Pancreas (tissue), 10 donors: ENCODE data around the gene CCDC97. TPM values are rescaled to one million over a fixed set of nuclear protein-coding genes. Genes with fewer than 3 reads are reported as not detected.

ENCODE experiments used
- ATAC-seq, 4 donors: fragments of 200-7000 bp; cut with Tn5 transposase; one replicate each; pipeline versions ENCODE4 v1.8.0 to v1.9.1; 2020; ENCODE audit warnings: mild to moderate bottlenecking in 4 of 4, moderate library complexity in 4 of 4
- DNase-seq, 6 donors: peaks; one replicate each; pipeline ENCODE4 v3.0.0-alpha.2; 2020
- FAIRE-seq: peaks from 2 replicates; lab custom pipeline; 2012; peaks lifted over from hg19 to GRCh38; lab: Jason Lieb, UNC
- H3K27ac ChIP-seq, 4 donors: fragments of 200-600 bp; sonication (generic); 1 replicate in 3 of 4; 2 replicates in 1 of 4; pipeline versions ENCODE4 v1.5.0 to v1.8.0; 2020
- H3K27me3 ChIP-seq, 4 donors: fragments of 200-600 bp; one replicate each; pipeline ENCODE4 v1.8.0; 2021
- H3K36me3 ChIP-seq, 3 donors: fragments of 200-600 bp; sonication (generic) in 1 of 3; one replicate each; pipeline versions ENCODE4 v1.5.0 to v1.8.0; 2020 to 2021
- H3K4me1 ChIP-seq, 3 donors: fragments of 200-600 bp; one replicate each; pipeline ENCODE4 v1.8.0; 2021
- H3K4me3 ChIP-seq, 4 donors: fragments of 200-600 bp; sonication (generic) in 2 of 4; one replicate each; pipeline versions ENCODE4 v1.5.0 to v1.8.0; 2020 to 2021
- H3K9me3 ChIP-seq, 4 donors: fragments of 200-600 bp; one replicate each; pipeline ENCODE4 v1.8.0; 2021
- WGBS, 2 donors: extraction: QIAGEN DNeasy Blood & Tissue Kit; methylation state at CpG; one replicate each; pipeline ENCODE4 v1.1.7; 2013; 5-methylcytosine and 5-hydroxymethylcytosine counted together
- intact Hi-C, 3 donors: fragments of 100-400 bp; cut with DNase I; formaldehyde crosslinking; loops; one replicate each; pipeline versions ENCODE4 v1.11.1 to v1.14.2; 2022
- polyA plus RNA-seq, 2 donors: library from polyadenylated mRNA; stranded (reverse); fragments of 200-250 nt; gene quantifications; one replicate each; pipeline ENCODE4 v1.2.3, GENCODE V29; 2013
- total RNA-seq, 6 donors: library from RNA; stranded (reverse); fragmentation: NEBNext Ultra II Directional in 4 of 6; extraction: Animal tissue kit (Norgen Biotek cat#: 25700) in 4 of 6; gene quantifications; one replicate each; pipeline versions ENCODE4 v1.2.1 to v1.2.4, GENCODE V29; 2021 to 2023
- TF ChIP-seq, protein P1 (sequence below), 4 donors: fragments of 200-600 bp; sonication (generic) in 3 of 4; IDR thresholded peaks; one replicate each; pipeline versions ENCODE4 v1.5.0 to v1.8.0; 2021; ENCODE audit warnings: antibody characterized with exemption in 4 of 4
- donor health status: healthy with polysubstance abuse.
- donor health status: DM: no; HTN: no; CAD: no; lungs with moderate emphysema.
- donor health status: DM: no; HTN: no; CAD: no.
- donor health status: control.
- donor health status: control.
- donor health status: Bipolar disorder and iron deficiency.
- donor health status: DM: yes; HTN: yes; CAD: no.
- donor health status: DM: no; HTN: no; CAD: no.
- donor health status: DM: no; HTN: no; CAD: no.
- donor health status: DM: yes; HTN: yes; CAD: no.

The CCDC97 gene
- total and polyA plus RNA-seq, 8 donors = 9.4 to 19.2 (median 12.6) TPM

DNA sequence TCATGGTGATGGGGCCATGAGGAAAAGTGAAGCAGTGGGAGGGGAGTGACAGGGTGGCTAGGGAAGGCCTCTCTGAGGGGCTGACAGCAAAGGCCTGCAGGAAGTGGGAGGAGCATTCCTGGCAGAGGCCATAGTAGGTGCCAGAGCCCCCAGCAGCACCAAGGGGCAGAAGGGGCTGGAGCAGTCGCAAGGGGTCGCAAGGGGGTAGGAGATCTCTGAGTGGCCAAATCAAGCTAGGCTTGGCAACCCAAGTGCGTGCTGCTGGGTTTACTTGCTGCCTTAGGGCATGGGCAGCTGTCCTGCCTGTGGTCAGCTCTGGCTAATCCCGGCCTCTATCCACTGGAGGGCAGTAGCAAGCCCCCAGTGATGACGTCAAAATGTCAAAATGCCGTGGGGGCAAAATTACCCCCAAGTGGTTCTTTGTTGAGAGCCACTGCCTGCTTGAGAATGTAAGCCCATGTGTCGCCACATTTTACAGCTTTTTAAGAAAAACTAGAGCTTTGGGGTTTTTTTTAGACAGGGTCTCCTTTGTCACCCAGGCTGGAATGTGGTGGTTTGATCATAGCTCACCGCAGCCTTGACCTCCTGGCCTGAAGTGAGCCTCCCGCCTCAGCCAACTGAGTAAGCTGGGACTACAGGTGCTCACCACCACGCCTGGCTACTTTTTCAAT lies 11.8 kb downstream of the CCDC97 start:
- 63 to 71% methylated on average over 10 of the region's 10 CpGs for WGBS, 2 donors
- Histone ChIP-seq H3K27ac (no peak overlapping the region), H3K4me1 (peaks cover 0 to 17% (median 0%) of the 10 kb centered on the region in 3 donors), H3K4me3 (no peak overlapping the region), H3K27me3 (no peaks in the 10 kb centered on the region), H3K9me3 (no peaks in the 10 kb centered on the region), H3K36me3 (peaks cover 0 to 18% (median 8%) of the 10 kb centered on the region in 3 donors)
- no peak for DNase-seq
- ATAC-seq = peak in 3 of 4 donors; percentile 11 to 17 (median 15)
- TF ChIP-seq, protein P1, sequence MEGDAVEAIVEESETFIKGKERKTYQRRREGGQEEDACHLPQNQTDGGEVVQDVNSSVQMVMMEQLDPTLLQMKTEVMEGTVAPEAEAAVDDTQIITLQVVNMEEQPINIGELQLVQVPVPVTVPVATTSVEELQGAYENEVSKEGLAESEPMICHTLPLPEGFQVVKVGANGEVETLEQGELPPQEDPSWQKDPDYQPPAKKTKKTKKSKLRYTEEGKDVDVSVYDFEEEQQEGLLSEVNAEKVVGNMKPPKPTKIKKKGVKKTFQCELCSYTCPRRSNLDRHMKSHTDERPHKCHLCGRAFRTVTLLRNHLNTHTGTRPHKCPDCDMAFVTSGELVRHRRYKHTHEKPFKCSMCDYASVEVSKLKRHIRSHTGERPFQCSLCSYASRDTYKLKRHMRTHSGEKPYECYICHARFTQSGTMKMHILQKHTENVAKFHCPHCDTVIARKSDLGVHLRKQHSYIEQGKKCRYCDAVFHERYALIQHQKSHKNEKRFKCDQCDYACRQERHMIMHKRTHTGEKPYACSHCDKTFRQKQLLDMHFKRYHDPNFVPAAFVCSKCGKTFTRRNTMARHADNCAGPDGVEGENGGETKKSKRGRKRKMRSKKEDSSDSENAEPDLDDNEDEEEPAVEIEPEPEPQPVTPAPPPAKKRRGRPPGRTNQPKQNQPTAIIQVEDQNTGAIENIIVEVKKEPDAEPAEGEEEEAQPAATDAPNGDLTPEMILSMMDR (IDR thresholded peaks at IDR 0.05) = peak; percentile 16 to 34 (median 28)
- no peak for FAIRE-seq
- intact Hi-C loops = no loop called here

DNA sequence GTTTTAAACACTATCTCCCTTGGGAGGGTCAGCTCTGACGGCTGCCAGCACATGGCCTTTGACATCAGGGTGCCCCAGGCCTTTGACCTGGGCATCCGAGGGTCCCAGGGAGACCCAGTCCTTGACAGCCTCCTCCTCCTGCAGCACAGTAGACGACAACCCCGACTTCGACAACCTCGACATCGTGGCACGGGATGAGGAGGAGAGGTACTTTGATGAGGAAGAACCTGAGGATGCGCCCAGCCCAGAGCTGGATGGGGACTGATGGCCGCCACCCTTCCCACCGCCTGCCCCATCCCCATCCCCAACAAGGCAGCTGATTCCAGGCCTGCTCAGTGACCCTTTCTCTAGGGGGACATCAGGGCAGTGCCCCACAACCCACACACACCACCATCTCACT lies 12.5 kb downstream of the CCDC97 start:
- peaks cover 0 to 23% (median 0%) of the 10 kb centered on the region in 3 donors for H3K4me1 ChIP-seq
- FAIRE-seq = no peak
- 91 to 92% methylated on average over 11 of the region's 11 CpGs for WGBS, 2 donors
- peaks cover 0 to 11% (median under 1%) of the 10 kb centered on the region in 3 donors for H3K36me3 ChIP-seq
- H3K27me3 ChIP-seq = no peaks in the 10 kb centered on the region
- intact Hi-C loops = no loop called here
- DNase-seq = peak in 1 of 6 donors; percentile 43
- no peaks in the 10 kb centered on the region for H3K9me3 ChIP-seq
- no peak overlapping the region for H3K4me3 ChIP-seq
- TF ChIP-seq, protein P1 (IDR thresholded peaks at IDR 0.05) = no peak
- no peak for ATAC-seq
- H3K27ac ChIP-seq = no peak overlapping the region

DNA sequence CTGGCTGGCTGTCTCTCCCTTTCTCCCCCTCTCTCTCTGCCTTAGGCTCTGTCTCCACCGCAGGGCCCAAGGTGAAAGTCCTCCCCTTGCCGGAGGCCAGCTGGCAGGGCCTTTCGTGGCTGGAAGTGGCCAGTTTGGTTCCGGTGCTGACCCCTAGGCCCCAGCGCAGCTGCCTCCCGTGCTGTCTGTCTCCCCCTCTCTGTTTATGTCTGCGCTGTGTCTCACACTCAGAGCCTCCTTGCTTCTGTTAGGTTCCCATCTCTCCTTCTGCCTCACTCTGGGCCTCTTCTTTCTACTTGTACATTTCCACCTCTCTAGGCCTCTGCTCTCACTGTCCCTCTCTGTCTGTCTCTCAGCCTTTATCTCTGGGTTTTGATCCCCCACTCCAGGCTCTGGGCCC lies 13.1 kb downstream of the CCDC97 start:
- no peak for FAIRE-seq
- WGBS, 2 donors = 70 to 83% methylated on average over 7 of the region's 7 CpGs
- Histone ChIP-seq H3K36me3 (peaks cover 0 to 11% (median 0%) of the 10 kb centered on the region in 3 donors), H3K27ac (peak overlapping the region in 2 of 4 donors; percentile 39), H3K9me3 (no peaks in the 10 kb centered on the region), H3K27me3 (no peaks in the 10 kb centered on the region), H3K4me1 (peaks cover 0 to 23% (median 0%) of the 10 kb centered on the region in 3 donors), H3K4me3 (no peak overlapping the region)
- ATAC-seq = no peak
- no peak for DNase-seq
- intact Hi-C loops = no loop called here
- TF ChIP-seq, protein P1 (IDR thresholded peaks at IDR 0.05) = no peak

DNA sequence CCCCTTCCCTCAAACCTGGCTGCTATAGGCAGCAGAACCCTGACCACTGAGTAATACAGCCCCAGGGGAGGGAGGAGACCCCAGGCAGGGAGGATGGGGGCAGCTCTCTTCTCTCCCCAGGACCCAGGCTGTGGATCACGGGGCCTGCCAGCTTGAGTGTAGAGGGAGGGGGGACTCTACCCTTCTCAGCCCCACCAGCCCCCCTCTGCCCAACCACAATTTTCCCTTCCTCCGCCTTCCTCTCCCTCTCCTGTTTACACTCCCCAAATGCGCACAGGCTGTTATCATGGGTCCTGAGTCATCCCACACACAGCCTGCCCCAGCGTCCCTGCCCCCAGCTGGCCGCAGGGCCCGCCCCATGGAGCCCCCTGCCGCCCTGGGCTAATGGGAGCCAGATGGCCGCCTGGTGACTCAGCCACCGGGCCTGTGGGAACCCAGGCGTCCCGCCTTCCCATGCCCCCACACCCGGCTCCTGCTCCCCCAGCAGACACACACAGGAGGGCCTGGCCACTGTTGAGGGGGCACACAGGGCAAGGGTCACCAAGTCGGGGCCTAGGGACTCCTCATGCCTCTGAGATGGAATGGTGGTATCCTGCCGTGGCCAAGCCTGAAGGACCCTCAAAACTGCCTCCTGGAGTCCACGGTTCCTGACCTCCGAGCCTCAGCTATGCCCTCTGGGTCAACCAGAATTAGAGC lies 13.6 kb downstream of the CCDC97 start:
- Histone ChIP-seq H3K4me3 (no peak overlapping the region), H3K27ac (peak overlapping the region in 2 of 4 donors; percentile 39 to 66), H3K9me3 (no peaks in the 10 kb centered on the region), H3K36me3 (peaks cover 0 to 6% (median 0%) of the 10 kb centered on the region in 3 donors), H3K27me3 (no peaks in the 10 kb centered on the region), H3K4me1 (peaks cover 0 to 23% (median 0%) of the 10 kb centered on the region in 3 donors)
- TF ChIP-seq, protein P1 (IDR thresholded peaks at IDR 0.05) = no peak
- intact Hi-C loops = no loop called here
- WGBS, 2 donors = 62 to 75% methylated on average over 16 of the region's 16 CpGs
- DNase-seq (peak in 1 of 6 donors; percentile 73), ATAC-seq (peak in 3 of 4 donors; percentile 1 to 3 (median 2)), FAIRE-seq (no peak)
